ENCODE data around the gene C17orf67. TPM values are rescaled to one million over a fixed set of nuclear protein-coding genes. Genes with fewer than 3 reads are reported as not detected.

C17orf67 gene
- total and polyA plus RNA-seq, 2 of the 13 experiments (the other 11 are each of a cell fraction or from before 2014, with no cell fraction given) = 0.41 to 0.86 TPM

- TF ChIP-seq ARID3A (IDR thresholded peaks at IDR 0.05; ENCODE audit: low read depth, low read length) = no peak
- peak; percentile 2; the same call in 1 of the 2 replicates for TF ChIP-seq GZF1 (CRISPR knock-in tag; IDR thresholded peaks at IDR 0.05)
- peak; percentile 70 for TF ChIP-seq ZNF589 (CRISPR knock-in tag; conservative IDR thresholded peaks at IDR 0.05)
- no peak for TF ChIP-seq RORA (CRISPR knock-in tag; IDR thresholded peaks at IDR 0.05)
- no peak for TF ChIP-seq ZNF556 (CRISPR knock-in tag; IDR thresholded peaks at IDR 0.05; ENCODE audit: borderline replicate concordance)
- no peak for TF ChIP-seq ZNF839 (CRISPR knock-in tag; IDR thresholded peaks at IDR 0.05; ENCODE audit: borderline replicate concordance)
- TF ChIP-seq KLF11 (CRISPR knock-in tag; IDR thresholded peaks at IDR 0.05) = no peak
- TF ChIP-seq TRAFD1 (CRISPR knock-in tag; IDR thresholded peaks at IDR 0.05; ENCODE audit: borderline replicate concordance) = no peak
- TF ChIP-seq FOXP1 (IDR thresholded peaks at IDR 0.05) = no peak
- no peak for TF ChIP-seq FOXP1 (CRISPR knock-in tag; IDR thresholded peaks at IDR 0.05)
- peak; percentile 80; the same call in 1 of the 2 replicates for TF ChIP-seq BCL3 (CRISPR knock-in tag; IDR thresholded peaks at IDR 0.05)
- TF ChIP-seq CEBPB (IDR thresholded peaks at IDR 0.05; ENCODE audit: borderline replicate concordance, low read depth, low read length) = no peak
- peak; percentile 67 for TF ChIP-seq KLF6 (CRISPR knock-in tag; IDR thresholded peaks at IDR 0.05)
- no peak; the same call in 1 of the 2 replicates for TF ChIP-seq ZNF777 (CRISPR knock-in tag; IDR thresholded peaks at IDR 0.05)
- peak; percentile 82 for TF ChIP-seq ARID4A (CRISPR knock-in tag; IDR thresholded peaks at IDR 0.05; ENCODE audit: borderline replicate concordance)
- peak; percentile 45; the same call in 1 of the 2 replicates for TF ChIP-seq SMAD1 (CRISPR knock-in tag; IDR thresholded peaks at IDR 0.05; ENCODE audit: borderline replicate concordance, low read depth)
- peak; percentile 83; the same call in 1 of the 2 replicates for TF ChIP-seq ZNF547 (CRISPR knock-in tag; IDR thresholded peaks at IDR 0.05)
- peak; percentile 68 for TF ChIP-seq ZNF331 (CRISPR knock-in tag; IDR thresholded peaks at IDR 0.05)
- peak; percentile 59; the same call in 1 of the 2 replicates for TF ChIP-seq ZNF451 (CRISPR knock-in tag; IDR thresholded peaks at IDR 0.05)
- TF ChIP-seq TFE3 (CRISPR knock-in tag; IDR thresholded peaks at IDR 0.05) = no peak
Observed at GRCh38 chr17:56833809-56834379, at the start of gene C17orf67, which contains the start of gene DGKE (continued).
